BJ (cell line): ENCODE data around the gene PCBP3. TPM values are rescaled to one million over a fixed set of nuclear protein-coding genes. Genes with fewer than 3 reads are reported as not detected.

ENCODE experiments used
- CTCF ChIA-PET: fragments of 350-600 bp; formaldehyde crosslinking; extraction: SDS; loops from one replicate; lab custom pipeline; 2021; ENCODE audit warnings: antibody characterized with exemption, inconsistent platforms; lab: Yijun Ruan, JAX
- POLR2A ChIA-PET: fragments of 300-600 bp; sonication (Branson Sonifier 250); formaldehyde crosslinking; extraction: SDS; loops from one replicate; lab custom pipeline; 2021; ENCODE audit warnings: antibody characterized with exemption; lab: Charles Lee
- DNase-seq: peaks from one replicate; pipeline ENCODE4 v3.0.0-alpha.2; 2011; ENCODE audit warnings: low read depth
- H3K27me3 ChIP-seq: 2 replicates; pipeline ENCODE4 v1.6.0; 2011; ENCODE audit warnings: low read length; ENCODE audit not compliant: control insufficient read depth, insufficient read depth
- H3K36me3 ChIP-seq: 2 replicates; pipeline ENCODE4 v1.5.1; 2011; ENCODE audit warnings: low read length; ENCODE audit not compliant: control insufficient read depth, insufficient read depth
- H3K4me3 ChIP-seq: 2 replicates; pipeline ENCODE4 v1.5.1; 2011; ENCODE audit warnings: low read depth, mild to moderate bottlenecking, control low read depth, low read length
- polyA plus RNA-seq: library from polyadenylated mRNA; depleted of rRNA; stranded (reverse); fragments of >200 nt; gene quantifications from 2 replicates; pipeline ENCODE4 v1.2.3, GENCODE V29; 2011
- TF ChIP-seq, protein P1 (sequence below): IDR thresholded peaks from 2 replicates; pipeline ENCODE4 v1.5.1; 2011; ENCODE audit warnings: low read depth, mild to moderate bottlenecking, control low read depth, inconsistent platforms, low read length, moderate library complexity; ENCODE audit not compliant: insufficient read depth

Gene PCBP3
- polyA plus RNA-seq, 1 experiment: 2.1 TPM

DNA sequence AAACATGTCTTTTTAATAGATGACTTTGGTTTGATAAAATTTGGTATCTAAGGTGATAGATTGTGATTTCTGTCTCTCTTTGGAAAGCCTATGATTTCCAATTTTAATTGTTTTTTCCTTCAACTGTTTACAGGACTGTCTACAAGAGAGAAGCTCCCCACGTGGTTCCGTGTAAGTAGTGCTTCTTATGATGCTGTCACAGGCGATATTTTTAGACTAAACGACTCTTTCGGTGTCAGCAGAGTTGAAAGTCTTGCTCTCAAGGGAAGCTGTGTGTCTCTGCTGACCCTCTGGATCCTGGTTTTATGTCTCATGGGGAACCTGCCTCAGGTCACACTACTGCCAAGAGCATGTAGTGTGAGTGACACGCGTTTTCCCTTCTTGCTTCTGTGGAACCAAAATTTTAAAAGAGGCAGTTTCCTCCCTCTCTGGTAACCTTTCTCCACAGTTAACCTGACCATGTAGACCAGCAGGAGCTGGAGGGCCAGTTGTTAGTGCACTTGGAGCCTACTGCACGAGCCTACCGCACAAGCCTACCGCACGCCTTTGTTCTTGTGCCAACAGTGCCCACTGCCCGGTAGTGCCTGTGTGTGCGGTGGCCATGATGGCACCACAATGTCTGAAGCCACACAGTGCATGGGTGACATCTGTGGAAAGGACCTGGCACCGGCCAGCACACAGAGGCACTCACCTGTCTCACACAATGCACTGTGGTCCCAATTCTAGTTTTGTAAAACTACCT, 91.9 kb downstream of the PCBP3 start:
- no peak for DNase-seq
- Histone ChIP-seq H3K27me3 (peaks cover 2% of the 10 kb centered on the region), H3K4me3 (no peak overlapping the region), H3K36me3 (no peaks in the 10 kb centered on the region)
- TF ChIP-seq, protein P1, sequence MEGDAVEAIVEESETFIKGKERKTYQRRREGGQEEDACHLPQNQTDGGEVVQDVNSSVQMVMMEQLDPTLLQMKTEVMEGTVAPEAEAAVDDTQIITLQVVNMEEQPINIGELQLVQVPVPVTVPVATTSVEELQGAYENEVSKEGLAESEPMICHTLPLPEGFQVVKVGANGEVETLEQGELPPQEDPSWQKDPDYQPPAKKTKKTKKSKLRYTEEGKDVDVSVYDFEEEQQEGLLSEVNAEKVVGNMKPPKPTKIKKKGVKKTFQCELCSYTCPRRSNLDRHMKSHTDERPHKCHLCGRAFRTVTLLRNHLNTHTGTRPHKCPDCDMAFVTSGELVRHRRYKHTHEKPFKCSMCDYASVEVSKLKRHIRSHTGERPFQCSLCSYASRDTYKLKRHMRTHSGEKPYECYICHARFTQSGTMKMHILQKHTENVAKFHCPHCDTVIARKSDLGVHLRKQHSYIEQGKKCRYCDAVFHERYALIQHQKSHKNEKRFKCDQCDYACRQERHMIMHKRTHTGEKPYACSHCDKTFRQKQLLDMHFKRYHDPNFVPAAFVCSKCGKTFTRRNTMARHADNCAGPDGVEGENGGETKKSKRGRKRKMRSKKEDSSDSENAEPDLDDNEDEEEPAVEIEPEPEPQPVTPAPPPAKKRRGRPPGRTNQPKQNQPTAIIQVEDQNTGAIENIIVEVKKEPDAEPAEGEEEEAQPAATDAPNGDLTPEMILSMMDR: no peak
- POLR2A ChIA-PET: no interaction called here
- CTCF ChIA-PET: interaction anchor here (1.1 kb wide), 1 partner anchor 9 kb away, joined by 3 read pairs; no protein-coding TSS in a partner anchor

DNA sequence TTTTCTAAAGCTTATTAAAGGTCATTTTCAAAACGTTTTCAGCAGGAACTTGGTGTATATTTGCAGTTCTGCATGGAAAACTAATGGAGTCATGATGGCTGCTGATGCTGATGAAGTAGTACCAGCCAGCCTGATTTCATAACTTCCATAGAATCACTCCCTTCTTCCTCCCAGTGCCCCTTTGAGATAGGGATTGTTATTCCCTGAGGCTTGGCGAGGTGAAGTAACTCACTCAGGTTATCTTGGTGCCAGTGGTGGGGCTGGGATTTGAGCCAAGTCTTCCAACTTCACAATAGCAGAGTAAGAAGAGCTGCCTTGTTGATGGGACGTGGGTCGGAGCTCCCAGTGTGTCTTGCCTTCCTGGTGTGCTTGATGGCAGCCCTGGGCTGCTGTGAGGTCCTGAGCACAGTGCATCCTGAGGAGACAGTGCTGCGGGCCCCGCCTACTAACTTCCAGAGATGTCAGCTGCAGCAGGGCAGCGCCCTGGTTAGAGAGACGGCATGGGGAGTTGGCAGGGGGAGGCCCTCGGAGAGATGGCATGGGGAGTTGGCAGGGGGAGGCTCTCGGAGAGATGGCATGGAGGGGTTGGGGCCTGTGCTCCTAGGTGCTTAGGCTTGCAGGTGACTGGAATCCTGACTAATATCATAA, 92.6 kb downstream of the PCBP3 start:
- TF ChIP-seq, protein P1: no peak
- POLR2A ChIA-PET: no interaction called here
- H3K36me3 ChIP-seq: no peaks in the 10 kb centered on the region
- CTCF ChIA-PET: interaction anchor here (1.1 kb wide), 1 partner anchor 9 kb away, joined by 3 read pairs; no protein-coding TSS in a partner anchor
- no peak for DNase-seq
- no peak overlapping the region for H3K4me3 ChIP-seq
- peaks cover 2% of the 10 kb centered on the region for H3K27me3 ChIP-seq

DNA sequence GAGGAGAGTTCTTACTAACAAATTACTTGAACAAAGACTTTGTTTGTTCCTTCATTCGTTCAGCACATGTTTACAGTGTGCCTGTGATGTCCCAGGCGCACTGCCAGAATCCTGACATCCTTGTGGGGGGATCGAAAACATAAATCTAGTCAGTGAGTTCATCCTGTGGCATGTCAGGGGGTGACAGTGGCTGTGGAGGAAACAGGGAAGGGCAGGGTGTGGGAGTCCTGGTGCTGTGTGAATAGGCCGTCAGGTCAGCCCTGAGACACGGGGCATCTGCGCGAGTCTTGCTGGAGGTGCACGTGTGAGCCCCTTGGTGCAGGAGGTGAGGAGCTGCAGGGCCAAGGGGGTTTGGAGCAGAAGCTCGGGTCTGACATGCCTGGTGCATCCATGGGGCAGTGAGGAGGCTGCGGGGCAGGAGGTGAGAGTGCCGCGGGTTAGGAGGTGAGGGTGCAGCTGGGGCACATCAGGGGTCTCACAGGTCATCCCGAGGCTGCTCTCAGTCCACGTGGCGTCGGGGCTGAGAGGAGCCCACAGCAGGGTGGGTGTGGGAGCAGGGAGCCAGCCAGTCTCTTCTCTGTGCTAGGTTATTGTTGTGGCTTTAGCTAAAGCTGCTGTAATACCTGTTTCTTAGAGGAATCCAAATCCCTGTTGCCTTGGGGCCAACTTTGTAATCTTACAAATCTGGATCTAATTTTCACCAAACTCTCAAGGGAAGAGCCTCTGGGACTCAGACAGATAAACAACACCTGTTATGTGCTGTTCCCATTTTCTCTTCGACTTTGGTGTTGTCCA, 93.4 kb downstream of the PCBP3 start:
- DNase-seq: no peak
- Histone ChIP-seq H3K36me3 (no peaks in the 10 kb centered on the region), H3K27me3 (peaks cover 2% of the 10 kb centered on the region), H3K4me3 (no peak overlapping the region)
- ChIA-PET CTCF (no interaction called here), POLR2A (no interaction called here)
- TF ChIP-seq, protein P1: no peak

DNA sequence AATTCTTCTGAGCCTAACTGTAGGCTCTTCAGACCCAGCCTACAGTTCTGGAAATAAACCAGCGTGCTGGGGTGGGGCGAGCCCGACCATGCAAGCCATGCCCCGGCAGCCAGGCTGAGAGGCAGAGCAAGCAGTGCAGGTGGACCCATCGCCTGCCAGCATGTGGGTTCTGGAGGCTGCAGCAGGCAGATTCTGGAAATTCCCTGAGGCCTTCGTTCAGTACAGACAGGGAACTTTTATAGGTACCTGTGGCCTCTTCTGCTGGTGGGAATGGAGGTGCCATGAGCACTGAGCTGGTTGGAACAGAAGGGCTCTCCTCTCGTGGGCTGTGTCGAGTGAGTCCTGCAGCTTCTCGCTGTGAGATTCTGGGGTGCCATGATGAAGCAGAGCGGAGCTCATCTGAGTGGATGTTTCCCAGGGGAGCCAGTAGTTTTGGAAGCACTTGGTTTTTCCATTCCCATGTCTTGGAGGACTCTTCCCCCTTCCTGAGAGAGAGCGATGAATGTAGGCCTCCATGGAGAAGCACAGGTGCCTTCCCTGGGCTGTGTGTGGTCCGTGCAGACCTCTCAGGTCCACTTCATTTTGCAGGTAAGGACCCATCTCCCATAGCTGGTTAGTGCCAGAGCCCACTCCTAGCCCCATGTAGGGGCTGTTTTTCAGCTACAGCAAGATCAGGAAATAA, 94.1 kb downstream of the PCBP3 start:
- ChIA-PET POLR2A (no interaction called here), CTCF (interaction anchor here (0.6 kb wide), 1 partner anchor 38 kb away, joined by 3 read pairs; no protein-coding TSS in a partner anchor)
- H3K27me3 ChIP-seq: peaks cover 2% of the 10 kb centered on the region
- DNase-seq: no peak
- H3K36me3 ChIP-seq: no peaks in the 10 kb centered on the region
- TF ChIP-seq, protein P1: no peak
- no peak overlapping the region for H3K4me3 ChIP-seq
